Liver (tissue), 9 donors: ENCODE measurements around the gene SMARCC2. TPM values are rescaled to one million over a fixed set of nuclear protein-coding genes. Genes with fewer than 3 reads are reported as not detected.

ENCODE experiments used
- DNase-seq: peaks from one replicate; pipeline ENCODE4 v3.0.0-alpha.2; 2017; ENCODE audit warnings: low spot score
- H3K27ac ChIP-seq, 2 donors: one replicate each; pipeline ENCODE4 v1.7.0; 2013; ENCODE audit warnings: inconsistent platforms in 2 of 2, low read length in 2 of 2, control low read depth in 1 of 2, low read depth in 1 of 2, mild to moderate bottlenecking in 1 of 2
- H3K27me3 ChIP-seq, 4 donors: one replicate each; pipeline versions ENCODE4 v1.6.1 to v1.7.0; 2013; ENCODE audit warnings: low read length in 3 of 4, inconsistent platforms in 1 of 4, mild to moderate bottlenecking in 1 of 4, moderate library complexity in 1 of 4; ENCODE audit not compliant: control insufficient read depth in 4 of 4, insufficient read depth in 4 of 4
- H3K36me3 ChIP-seq, 4 donors: one replicate each; pipeline versions ENCODE4 v1.6.1 to v1.7.0; 2013; ENCODE audit warnings: low read length in 3 of 4, mild to moderate bottlenecking in 3 of 4, low read depth in 1 of 4, moderate library complexity in 1 of 4; ENCODE audit not compliant: control insufficient read depth in 4 of 4, insufficient read depth in 3 of 4
- H3K4me1 ChIP-seq, 4 donors: one replicate each; pipeline versions ENCODE4 v1.6.1 to v1.7.0; 2013; ENCODE audit warnings: low read length in 3 of 4, mild to moderate bottlenecking in 3 of 4, moderate library complexity in 1 of 4; ENCODE audit not compliant: control insufficient read depth in 4 of 4, insufficient read depth in 4 of 4
- H3K4me3 ChIP-seq, 3 donors: one replicate each; pipeline versions ENCODE4 v1.6.1 to v1.7.0; 2013; ENCODE audit warnings: low read length in 3 of 3, control low read depth in 1 of 3, low read depth in 1 of 3, mild to moderate bottlenecking in 1 of 3
- H3K9ac ChIP-seq, 2 donors: one replicate each; pipeline ENCODE4 v1.7.0; 2013; ENCODE audit warnings: low read length in 2 of 2, mild to moderate bottlenecking in 2 of 2, moderate library complexity in 2 of 2, control low read depth in 1 of 2, low read depth in 1 of 2
- H3K9me3 ChIP-seq, 4 donors: one replicate each; pipeline versions ENCODE4 v1.6.1 to v1.7.0; 2013; ENCODE audit warnings: low read length in 3 of 4; ENCODE audit not compliant: control insufficient read depth in 4 of 4
- ATF3 ChIP-seq: IDR thresholded peaks from 2 replicates; pipeline ENCODE4 v1.6.1; 2016; ENCODE audit warnings: antibody characterized with exemption
- CTCF ChIP-seq: fragments of 150-350 bp; IDR thresholded peaks from 2 replicates; pipeline ENCODE4 v1.5.1; 2017; ENCODE audit warnings: improper control_type of control experiment, low read depth, low read length; ENCODE audit not compliant: missing input control
- EGR1 ChIP-seq, 2 donors: IDR thresholded peaks; 2 replicates each; pipeline ENCODE4 v1.6.1; 2016 to 2018; ENCODE audit warnings: antibody characterized with exemption in 2 of 2, low read depth in 2 of 2
- FOXA1 ChIP-seq: IDR thresholded peaks from 2 replicates; pipeline ENCODE4 v1.6.1; 2016; ENCODE audit warnings: antibody characterized with exemption
- FOXA2 ChIP-seq: IDR thresholded peaks from 2 replicates; pipeline ENCODE4 v1.6.1; 2016; ENCODE audit warnings: antibody characterized with exemption
- GABPA ChIP-seq, 2 donors: IDR thresholded peaks in 1 of 2; conservative IDR thresholded peaks in 1 of 2; 2 replicates each; pipeline ENCODE4 v1.6.1; 2016; ENCODE audit warnings: antibody characterized with exemption in 2 of 2, mild to moderate bottlenecking in 1 of 2, moderate library complexity in 1 of 2
- HNF4A ChIP-seq, 2 donors: conservative IDR thresholded peaks; 2 replicates each; pipeline ENCODE4 v1.6.1; 2016; ENCODE audit warnings: antibody characterized with exemption in 2 of 2, mild to moderate bottlenecking in 2 of 2
- HNF4G ChIP-seq: IDR thresholded peaks from 2 replicates; pipeline ENCODE4 v1.6.1; 2016; ENCODE audit warnings: antibody characterized with exemption
- JUND ChIP-seq, 2 donors: IDR thresholded peaks; 2 replicates each; pipeline ENCODE4 v1.6.1; 2016; ENCODE audit warnings: antibody characterized with exemption in 2 of 2
- MAX ChIP-seq: IDR thresholded peaks from 2 replicates; pipeline ENCODE4 v1.6.1; 2016; ENCODE audit warnings: antibody characterized with exemption
- NR2F2 ChIP-seq: IDR thresholded peaks from 2 replicates; pipeline ENCODE4 v1.6.1; 2016; ENCODE audit warnings: antibody characterized with exemption
- RAD21 ChIP-seq, 2 donors: IDR thresholded peaks; 2 replicates each; pipeline ENCODE4 v1.6.1; 2016; ENCODE audit warnings: antibody characterized with exemption in 2 of 2, mild to moderate bottlenecking in 2 of 2
- REST ChIP-seq: IDR thresholded peaks from 2 replicates; pipeline ENCODE4 v1.6.1; 2016; ENCODE audit warnings: antibody characterized with exemption, mild to moderate bottlenecking
- RXRA ChIP-seq, 2 donors: IDR thresholded peaks; 2 replicates each; pipeline ENCODE4 v1.6.1; 2017 to 2018; ENCODE audit warnings: antibody characterized with exemption in 2 of 2, mild to moderate bottlenecking in 1 of 2
- SP1 ChIP-seq: IDR thresholded peaks from 2 replicates; pipeline ENCODE4 v1.6.1; 2018; ENCODE audit warnings: antibody characterized with exemption, mild to moderate bottlenecking
- TAF1 ChIP-seq: conservative IDR thresholded peaks from 2 replicates; pipeline ENCODE4 v1.6.1; 2016; ENCODE audit warnings: antibody characterized with exemption, mild to moderate bottlenecking
- YY1 ChIP-seq: IDR thresholded peaks from 2 replicates; pipeline ENCODE4 v1.6.1; 2016; ENCODE audit warnings: antibody characterized with exemption, mild to moderate bottlenecking
- ZBTB33 ChIP-seq: IDR thresholded peaks from 2 replicates; pipeline ENCODE4 v1.6.1; 2016; ENCODE audit warnings: antibody characterized with exemption
- WGBS: extraction: QIAGEN DNeasy Blood & Tissue Kit; methylation state at CpG from one replicate; pipeline ENCODE4 v1.1.7; 2013; 5-methylcytosine and 5-hydroxymethylcytosine counted together
- polyA plus RNA-seq, 2 donors: library from polyadenylated mRNA; stranded (reverse) in 1 of 2; unstranded in 1 of 2; fragments of 200-250 nt in 1 of 2; fragments of >200 nt in 1 of 2; fragmentation: Nextera tagmentation in 1 of 2; extraction: Ambion mirVana in 1 of 2; gene quantifications; one replicate each; pipeline versions ENCODE4 v1.2.1 to v1.2.3, GENCODE V29; 2013 to 2015
- total RNA-seq, 2 donors: library from RNA; depleted of rRNA; stranded (reverse); fragments of >200 nt; gene quantifications; one replicate each; pipeline ENCODE4 v1.2.3, GENCODE V29; 2014
- donor health status: healthy.
- donor health status: healthy.
- donor health status: healthy.
- donor health status: healthy.
- donor health status: healthy.

Gene SMARCC2
- total and polyA plus RNA-seq, 4 donors: 12.8 to 24.8 (median 22.5) TPM

- no peak for TF ChIP-seq REST
- TF ChIP-seq CTCF: no peak
- no peak for TF ChIP-seq ATF3
These were observed 35.7 kb upstream of the SMARCC2 start (continued) for GRCh38 chr12:56224954-56225353.

GRCh38 chr12:56224102-56224701, 34.9 kb upstream of the SMARCC2 start, which contains the start of gene NABP2:
Gene NABP2 (plus strand): TSS chr12:56224342. CDS start chr12:56224857, 515 bp downstream.
- H3K4me3 ChIP-seq: peak within 1 kb of the TSS; percentile 69 to 90 (median 70)
- peaks cover 4 to 42% (median 31%) of the 10 kb centered on the region in 4 donors for H3K4me1 ChIP-seq
- H3K9ac ChIP-seq: peak within 1 kb of the TSS; percentile 83 to 89
- no peaks in the 10 kb centered on the region for H3K9me3 ChIP-seq
- TF ChIP-seq FOXA1 (no peak), GABPA (IDR thresholded peaks at IDR 0.05 in 1 of 2, conservative IDR thresholded peaks at IDR 0.05 in 1 of 2) (peak; percentile 58 to 91), ATF3 (no peak), HNF4A (conservative IDR thresholded peaks at IDR 0.05) (peak in 1 of 2 donors; percentile 58), NR2F2 (no peak), TAF1 (no peak), EGR1 (IDR thresholded peaks at IDR 0.05; ENCODE audit: low read depth in 2 of 2) (peak in 1 of 2 donors; percentile 39), JUND (IDR thresholded peaks at IDR 0.05) (peak in 1 of 2 donors; percentile 38), RAD21 (IDR thresholded peaks at IDR 0.05) (peak; percentile 72 to 79), ZBTB33 (peak; percentile 13), FOXA2 (no peak), SP1 (peak; percentile 90), YY1 (peak; percentile 86), HNF4G (no peak), CTCF (peak; percentile 57), REST (no peak), MAX (peak; percentile 42), RXRA (IDR thresholded peaks at IDR 0.05) (peak; percentile 16 to 33)
- WGBS: 1% methylated on average over 41 of the region's 41 CpGs
- H3K36me3 ChIP-seq: peaks cover 0 to 2% (median 0%) of the 10 kb centered on the region in 4 donors
- peak within 1 kb of the TSS; percentile 51 to 57 for H3K27ac ChIP-seq
- no peaks in the 10 kb centered on the region for H3K27me3 ChIP-seq
- peak; percentile 94 for DNase-seq
